Stimulated activated CD8-positive, alpha-beta memory T cell treated with anti-CD3 and anti-CD28 coated beads, Interleukin-15, amount 100 ng/mL, for 24 hours (primary cell): ENCODE measurements around the gene GUK1.

Experiments used
- DNase-seq: peaks from one replicate; pipeline ENCODE4 v3.0.0-alpha.2; 2020; ENCODE audit warnings: low read depth

Gene GUK1, protein sequence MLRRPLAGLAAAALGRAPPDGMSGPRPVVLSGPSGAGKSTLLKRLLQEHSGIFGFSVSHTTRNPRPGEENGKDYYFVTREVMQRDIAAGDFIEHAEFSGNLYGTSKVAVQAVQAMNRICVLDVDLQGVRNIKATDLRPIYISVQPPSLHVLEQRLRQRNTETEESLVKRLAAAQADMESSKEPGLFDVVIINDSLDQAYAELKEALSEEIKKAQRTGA

DNA sequence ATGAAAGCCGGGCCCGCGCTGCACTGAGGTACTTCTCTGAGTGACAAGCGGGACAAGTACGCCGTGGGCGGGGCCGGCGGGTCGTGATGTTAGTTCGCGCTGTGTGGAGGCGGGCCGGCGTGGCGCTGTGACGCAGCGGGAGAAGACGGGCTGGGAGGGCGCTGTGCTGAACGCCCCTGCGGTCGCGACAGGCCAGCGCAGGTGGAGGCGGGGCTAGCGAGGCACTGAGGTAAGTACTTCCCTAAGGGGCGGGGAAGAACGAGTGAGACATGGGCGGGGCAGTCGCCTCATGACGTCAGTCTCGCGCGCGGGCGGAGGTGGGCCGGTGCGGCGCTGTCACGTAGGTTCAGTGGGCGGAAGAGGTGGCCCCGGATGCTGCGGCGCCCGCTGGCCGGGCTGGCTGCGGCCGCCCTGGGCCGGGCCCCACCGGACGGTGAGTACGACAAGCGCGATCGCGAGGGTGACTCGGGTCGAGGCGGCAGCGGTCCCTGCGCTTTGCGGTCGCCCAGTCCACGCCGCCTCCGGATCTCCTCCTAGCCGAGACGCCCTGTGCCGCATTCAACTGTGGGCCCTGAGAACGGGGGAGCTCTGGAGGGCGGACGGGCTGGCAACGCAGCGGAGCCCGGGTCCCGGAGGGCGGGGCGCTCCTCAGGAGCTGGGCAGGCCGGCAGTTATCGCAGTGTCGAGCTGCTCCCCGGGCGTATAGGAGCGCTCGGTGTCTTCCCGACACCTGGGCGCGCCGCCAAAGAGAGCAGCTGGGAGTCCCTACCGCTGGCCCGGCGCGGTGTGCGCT lies at the start of gene GUK1:
Gene GUK1 (plus strand): TSS at position 349 of the 793 bp plus-strand sequence. CDS start 24 bp downstream, at position 373.
- DNase-seq: peak; percentile 99

GRCh38 chr1:228090613-228091081 lies 49.4 kb upstream of the GUK1 start:
- DNase-seq: no peak

DNA sequence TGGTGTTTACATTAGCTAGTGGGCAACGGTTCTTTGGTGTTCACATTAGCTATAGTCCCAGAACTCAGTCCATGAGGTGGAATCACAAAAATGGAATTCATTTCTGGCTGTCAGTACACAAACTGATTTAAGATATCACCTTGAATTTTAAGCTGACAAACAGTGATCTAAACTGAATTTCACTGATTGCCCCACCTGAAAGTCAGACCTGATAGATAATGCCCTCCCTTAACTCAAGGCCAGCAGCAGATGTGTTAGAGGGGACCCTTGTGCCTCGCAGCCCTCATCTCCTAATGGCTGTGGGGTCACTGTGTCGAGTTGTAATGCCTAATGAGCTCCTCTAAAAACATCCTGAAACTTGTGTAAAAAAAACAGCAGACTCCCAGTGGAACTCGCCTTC lies 49.0 kb upstream of the GUK1 start:
- no peak for DNase-seq

- no peak for DNase-seq
Observed at GRCh38 chr1:228092342-228093049, 47.6 kb upstream of the GUK1 start.

GRCh38 chr1:228093050-228093906 lies 46.8 kb upstream of the GUK1 start:
- no peak for DNase-seq

DNA sequence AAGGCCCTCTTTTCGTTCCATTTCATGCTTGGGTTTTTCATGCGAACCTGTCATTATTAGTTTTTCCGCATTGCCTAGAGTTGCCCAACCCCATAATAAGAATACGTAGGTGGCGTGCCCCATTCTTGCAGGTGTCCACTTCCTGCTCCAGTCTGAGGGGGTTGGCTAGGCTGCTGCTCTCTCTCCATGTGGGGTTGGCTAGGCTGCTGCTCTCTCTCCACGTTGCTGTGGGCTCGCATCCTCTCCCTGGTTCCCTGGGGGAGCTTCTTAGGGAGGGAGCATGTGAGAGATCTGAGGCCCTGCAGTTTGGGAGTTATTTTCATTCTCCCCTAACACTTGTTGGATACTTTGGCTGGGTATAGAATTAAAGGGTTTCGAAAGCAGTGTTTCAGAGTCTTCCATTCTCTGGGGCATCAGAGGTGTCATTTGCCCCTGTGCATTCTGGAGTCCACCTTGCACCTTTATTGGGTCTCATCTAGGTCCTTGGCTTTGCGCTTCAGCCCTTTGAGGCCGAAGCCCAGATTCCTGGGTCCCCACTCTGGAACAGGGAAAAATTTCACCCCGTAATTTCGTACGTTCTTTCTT lies 45.6 kb upstream of the GUK1 start:
- DNase-seq: no peak

GRCh38 chr1:228095161-228095560 lies 44.9 kb upstream of the GUK1 start:
- DNase-seq: no peak

- DNase-seq: no peak
Observed at GRCh38 chr1:228095938-228096337, 44.1 kb upstream of the GUK1 start.

- no peak for DNase-seq
Observed at GRCh38 chr1:228096416-228097332, 43.4 kb upstream of the GUK1 start.

GRCh38 chr1:228097333-228098081 lies 42.6 kb upstream of the GUK1 start:
- DNase-seq: no peak

GRCh38 chr1:228098323-228098931 lies 41.7 kb upstream of the GUK1 start:
- DNase-seq: no peak

DNA sequence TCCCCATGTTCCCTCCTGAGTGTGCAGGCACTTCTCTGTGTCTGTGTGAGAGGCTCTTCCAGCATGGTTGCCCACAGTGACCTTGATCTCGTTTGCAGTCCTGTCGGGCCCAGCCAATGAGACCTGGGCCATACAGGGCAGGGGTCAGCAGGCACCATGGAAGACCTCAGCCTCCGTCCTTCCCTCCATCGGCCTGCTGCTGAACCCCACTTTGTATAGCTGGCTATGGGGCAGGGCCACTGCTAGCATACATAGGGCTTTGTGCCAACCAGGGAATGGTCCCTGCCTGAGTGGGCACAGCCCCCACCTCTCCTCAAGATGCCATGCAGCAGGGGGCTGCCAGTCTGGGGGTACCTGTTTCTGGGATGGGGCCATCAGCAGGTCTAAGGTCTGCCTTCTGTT lies 40.7 kb upstream of the GUK1 start:
- DNase-seq: no peak

- no peak for DNase-seq
Observed at GRCh38 chr1:228100822-228101613, 39.1 kb upstream of the GUK1 start.

DNA sequence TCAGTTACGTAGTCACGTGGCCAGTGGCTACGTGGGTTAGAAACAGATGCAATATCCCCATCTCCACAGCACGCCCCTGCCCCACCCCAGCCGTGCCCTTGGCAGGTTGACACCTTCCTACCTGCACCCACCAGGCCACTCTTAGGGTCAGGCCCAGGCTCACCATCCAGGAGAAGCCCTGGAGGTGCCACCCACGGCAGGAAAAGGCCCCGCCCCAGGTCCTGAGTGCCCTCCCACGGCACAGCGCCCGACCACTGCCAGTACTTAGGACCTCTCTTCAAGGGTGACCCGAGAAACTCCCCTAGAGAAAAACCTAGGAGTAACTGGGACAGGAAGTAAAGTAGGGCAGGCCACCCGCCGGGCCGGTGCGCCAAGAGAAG lies 38.5 kb upstream of the GUK1 start:
- DNase-seq: no peak

- no peak for DNase-seq
Observed at GRCh38 chr1:228101994-228102790, 37.9 kb upstream of the GUK1 start.

- DNase-seq: peak; percentile 96
Observed at GRCh38 chr1:228102791-228103620, 37.1 kb upstream of the GUK1 start, which contains the start of gene C1orf35. Gene C1orf35, minus strand, starts transcription at chr1:228103325. Its CDS starts 98 bp downstream, at chr1:228103227.
